ENCODE data around the gene DNAJC25.

DNA sequence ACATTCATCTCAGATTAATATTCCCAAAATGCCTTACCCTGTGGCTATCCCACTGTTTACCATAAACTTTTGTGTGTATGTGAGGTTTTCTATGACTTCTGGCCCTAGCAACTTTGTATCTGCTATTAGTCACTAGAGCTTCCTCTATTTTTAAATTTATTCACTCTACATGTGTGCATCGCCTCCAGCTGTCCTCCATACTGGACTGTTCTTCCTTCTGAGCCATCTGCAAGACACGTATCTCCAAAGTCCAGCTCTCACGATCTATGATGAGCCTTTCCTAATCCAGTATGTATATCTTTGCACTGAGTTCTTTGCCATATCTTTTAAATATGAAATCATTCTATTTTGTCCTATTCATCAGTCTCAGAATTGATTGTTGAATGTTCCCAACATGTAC is 28.6 kb downstream of the DNAJC25 start:
- no peak for TF ChIP-seq CTCF (IDR thresholded peaks at IDR 0.05; ENCODE audit: borderline replicate concordance, extremely low read depth, low read length, poor library complexity, severe bottlenecking)
- no peak for TF ChIP-seq EZH2 (IDR thresholded peaks at IDR 0.05; ENCODE audit: borderline replicate concordance, low read depth, low read length, severe bottlenecking)
